ENCODE results near the gene WDR45B.

- TF ChIP-seq, protein P1, sequence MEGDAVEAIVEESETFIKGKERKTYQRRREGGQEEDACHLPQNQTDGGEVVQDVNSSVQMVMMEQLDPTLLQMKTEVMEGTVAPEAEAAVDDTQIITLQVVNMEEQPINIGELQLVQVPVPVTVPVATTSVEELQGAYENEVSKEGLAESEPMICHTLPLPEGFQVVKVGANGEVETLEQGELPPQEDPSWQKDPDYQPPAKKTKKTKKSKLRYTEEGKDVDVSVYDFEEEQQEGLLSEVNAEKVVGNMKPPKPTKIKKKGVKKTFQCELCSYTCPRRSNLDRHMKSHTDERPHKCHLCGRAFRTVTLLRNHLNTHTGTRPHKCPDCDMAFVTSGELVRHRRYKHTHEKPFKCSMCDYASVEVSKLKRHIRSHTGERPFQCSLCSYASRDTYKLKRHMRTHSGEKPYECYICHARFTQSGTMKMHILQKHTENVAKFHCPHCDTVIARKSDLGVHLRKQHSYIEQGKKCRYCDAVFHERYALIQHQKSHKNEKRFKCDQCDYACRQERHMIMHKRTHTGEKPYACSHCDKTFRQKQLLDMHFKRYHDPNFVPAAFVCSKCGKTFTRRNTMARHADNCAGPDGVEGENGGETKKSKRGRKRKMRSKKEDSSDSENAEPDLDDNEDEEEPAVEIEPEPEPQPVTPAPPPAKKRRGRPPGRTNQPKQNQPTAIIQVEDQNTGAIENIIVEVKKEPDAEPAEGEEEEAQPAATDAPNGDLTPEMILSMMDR (IDR thresholded peaks at IDR 0.05), result no peak
- no peak for TF ChIP-seq POLR2A (IDR thresholded peaks at IDR 0.05)
Observed at GRCh38 chr17:82677353-82677925, 29.2 kb upstream of the WDR45B start.
